ENCODE data around the gene RIC1.

The RIC1 gene

GRCh38 chr9:5800969-5801738 is 172.2 kb downstream of the RIC1 start:
- Histone ChIP-seq H3K4me3 (ENCODE audit: low read depth, low read length) (no peak overlapping the region), H3K4me1 (ENCODE audit: control insufficient read depth, insufficient read depth, low read length) (peaks cover 4% of the 10 kb centered on the region; the same call in 1 of the 2 replicates), H3K9me3 (ENCODE audit: control insufficient read depth, insufficient read depth, low read depth, low read length) (no peaks in the 10 kb centered on the region), H3K27ac (ENCODE audit: extremely low read depth, low read depth, low read length) (no peak overlapping the region), H3K36me3 (ENCODE audit: control insufficient read depth in 2 of 2, insufficient read depth in 1 of 2, low read length in 2 of 2) (peaks cover under 1 to 11% of the 10 kb centered on the region in 2 experiments; a peak in 2 of 3 replicates)
- ChIA-PET CTCF (interaction anchor here (0.7 kb wide), 4 partner anchors 30 to 505 kb away, joined by 3 to 4 read pairs (median 4); no protein-coding TSS in a partner anchor), POLR2A (no interaction called here)
- TF ChIP-seq ZNF600 (tag by site-specific recombination; IDR thresholded peaks at IDR 0.05) (no peak), ZNF174 (tag by site-specific recombination; IDR thresholded peaks at IDR 0.05) (no peak), ZNF112 (tag by site-specific recombination; IDR thresholded peaks at IDR 0.05) (0 out of 2 replicates have a peak, but pooled peaks have one; percentile 53), MYNN (tag by site-specific recombination; IDR thresholded peaks at IDR 0.05; ENCODE audit: borderline replicate concordance) (no peak)

DNA sequence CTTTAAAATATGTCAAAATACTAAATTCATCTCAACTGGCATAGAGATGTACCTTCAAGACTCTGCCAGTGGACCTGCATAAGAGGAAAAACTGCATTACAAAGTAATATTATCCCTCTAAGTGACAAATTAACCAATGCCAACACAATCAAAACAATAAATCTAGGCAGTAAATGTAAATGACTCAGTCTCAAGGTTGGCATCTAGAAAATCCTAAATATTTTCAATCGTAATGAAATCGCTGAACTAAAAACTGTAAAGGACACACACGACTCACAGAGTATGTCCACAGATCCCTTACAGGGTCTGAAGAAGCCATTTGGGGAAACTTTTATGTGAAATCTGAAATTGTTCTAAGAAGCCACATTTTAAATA is 172.8 kb downstream of the RIC1 start:
- POLR2A ChIA-PET, result no interaction called here
- H3K4me1 ChIP-seq (ENCODE audit: control insufficient read depth, insufficient read depth, low read length), result peaks cover 4% of the 10 kb centered on the region; the same call in 1 of the 2 replicates
- peaks cover 3 to 11% of the 10 kb centered on the region in 2 experiments; a peak in 2 of 3 replicates for H3K36me3 ChIP-seq (ENCODE audit: control insufficient read depth in 2 of 2, insufficient read depth in 1 of 2, low read length in 2 of 2)
- H3K4me3 ChIP-seq (ENCODE audit: low read depth, low read length), result no peak overlapping the region
- CTCF ChIA-PET, result no interaction called here
- TF ChIP-seq SP2 (tag by site-specific recombination; IDR thresholded peaks at IDR 0.05) (no peak), BCL11B (tag by site-specific recombination; IDR thresholded peaks at IDR 0.05; ENCODE audit: low read depth) (no peak), ZNF785 (tag by site-specific recombination; IDR thresholded peaks at IDR 0.05) (no peak), MYNN (tag by site-specific recombination; IDR thresholded peaks at IDR 0.05; ENCODE audit: borderline replicate concordance) (no peak), ZNF548 (tag by site-specific recombination; IDR thresholded peaks at IDR 0.05) (no peak)
- TF ChIP-seq, protein P1, sequence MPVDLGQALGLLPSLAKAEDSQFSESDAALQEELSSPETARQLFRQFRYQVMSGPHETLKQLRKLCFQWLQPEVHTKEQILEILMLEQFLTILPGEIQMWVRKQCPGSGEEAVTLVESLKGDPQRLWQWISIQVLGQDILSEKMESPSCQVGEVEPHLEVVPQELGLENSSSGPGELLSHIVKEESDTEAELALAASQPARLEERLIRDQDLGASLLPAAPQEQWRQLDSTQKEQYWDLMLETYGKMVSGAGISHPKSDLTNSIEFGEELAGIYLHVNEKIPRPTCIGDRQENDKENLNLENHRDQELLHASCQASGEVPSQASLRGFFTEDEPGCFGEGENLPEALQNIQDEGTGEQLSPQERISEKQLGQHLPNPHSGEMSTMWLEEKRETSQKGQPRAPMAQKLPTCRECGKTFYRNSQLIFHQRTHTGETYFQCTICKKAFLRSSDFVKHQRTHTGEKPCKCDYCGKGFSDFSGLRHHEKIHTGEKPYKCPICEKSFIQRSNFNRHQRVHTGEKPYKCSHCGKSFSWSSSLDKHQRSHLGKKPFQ (tag by site-specific recombination; IDR thresholded peaks at IDR 0.05), result no peak
- TF ChIP-seq, protein P2, sequence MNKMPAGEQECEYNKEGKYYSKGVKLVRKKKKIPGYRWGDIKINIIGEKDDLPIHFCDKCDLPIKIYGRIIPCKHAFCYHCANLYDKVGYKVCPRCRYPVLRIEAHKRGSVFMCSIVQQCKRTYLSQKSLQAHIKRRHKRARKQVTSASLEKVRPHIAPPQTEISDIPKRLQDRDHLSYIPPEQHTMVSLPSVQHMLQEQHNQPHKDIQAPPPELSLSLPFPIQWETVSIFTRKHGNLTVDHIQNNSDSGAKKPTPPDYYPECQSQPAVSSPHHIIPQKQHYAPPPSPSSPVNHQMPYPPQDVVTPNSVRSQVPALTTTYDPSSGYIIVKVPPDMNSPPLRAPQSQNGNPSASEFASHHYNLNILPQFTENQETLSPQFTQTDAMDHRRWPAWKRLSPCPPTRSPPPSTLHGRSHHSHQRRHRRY (tag by site-specific recombination; IDR thresholded peaks at IDR 0.05), result no peak
- no peaks in the 10 kb centered on the region for H3K9me3 ChIP-seq (ENCODE audit: control insufficient read depth, insufficient read depth, low read depth, low read length)
- no peak overlapping the region for H3K27ac ChIP-seq (ENCODE audit: extremely low read depth, low read depth, low read length)

DNA sequence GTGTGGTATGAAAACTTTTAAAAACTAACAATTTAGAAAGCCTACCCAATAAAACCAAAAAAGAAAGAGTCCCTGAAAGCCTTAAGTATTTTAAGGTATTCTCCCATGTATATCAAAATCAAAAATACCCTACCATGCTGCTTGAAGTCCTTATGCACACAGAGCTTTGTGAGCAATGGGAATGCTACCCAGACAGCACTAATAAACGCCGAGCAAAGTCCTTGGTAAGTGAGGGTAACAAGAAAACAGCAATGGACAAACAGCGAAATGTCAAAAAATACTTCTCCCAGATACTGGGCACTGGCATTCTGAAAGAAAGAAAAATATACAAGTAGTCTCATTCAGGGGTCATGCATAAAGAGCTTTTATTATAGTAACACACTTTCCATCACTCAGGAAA is 176.6 kb downstream of the RIC1 start:
- ChIA-PET POLR2A (interaction anchor here (0.6 kb wide), 1 partner anchor 413 kb away, joined by 3 read pairs; no protein-coding TSS in a partner anchor), CTCF (no interaction called here)
- Histone ChIP-seq H3K9me3 (ENCODE audit: control insufficient read depth, insufficient read depth, low read depth, low read length) (no peaks in the 10 kb centered on the region), H3K36me3 (ENCODE audit: control insufficient read depth in 2 of 2, insufficient read depth in 1 of 2, low read length in 2 of 2) (peaks cover 3 to 19% of the 10 kb centered on the region in 2 experiments; a peak in 2 of 3 replicates), H3K4me1 (ENCODE audit: control insufficient read depth, insufficient read depth, low read length) (peaks cover 4% of the 10 kb centered on the region; the same call in 1 of the 2 replicates), H3K27ac (ENCODE audit: extremely low read depth, low read depth, low read length) (no peak overlapping the region), H3K4me3 (ENCODE audit: low read depth, low read length) (no peak overlapping the region)
- TF ChIP-seq ZNF548 (tag by site-specific recombination; IDR thresholded peaks at IDR 0.05), result no peak
- TF ChIP-seq, protein P3, sequence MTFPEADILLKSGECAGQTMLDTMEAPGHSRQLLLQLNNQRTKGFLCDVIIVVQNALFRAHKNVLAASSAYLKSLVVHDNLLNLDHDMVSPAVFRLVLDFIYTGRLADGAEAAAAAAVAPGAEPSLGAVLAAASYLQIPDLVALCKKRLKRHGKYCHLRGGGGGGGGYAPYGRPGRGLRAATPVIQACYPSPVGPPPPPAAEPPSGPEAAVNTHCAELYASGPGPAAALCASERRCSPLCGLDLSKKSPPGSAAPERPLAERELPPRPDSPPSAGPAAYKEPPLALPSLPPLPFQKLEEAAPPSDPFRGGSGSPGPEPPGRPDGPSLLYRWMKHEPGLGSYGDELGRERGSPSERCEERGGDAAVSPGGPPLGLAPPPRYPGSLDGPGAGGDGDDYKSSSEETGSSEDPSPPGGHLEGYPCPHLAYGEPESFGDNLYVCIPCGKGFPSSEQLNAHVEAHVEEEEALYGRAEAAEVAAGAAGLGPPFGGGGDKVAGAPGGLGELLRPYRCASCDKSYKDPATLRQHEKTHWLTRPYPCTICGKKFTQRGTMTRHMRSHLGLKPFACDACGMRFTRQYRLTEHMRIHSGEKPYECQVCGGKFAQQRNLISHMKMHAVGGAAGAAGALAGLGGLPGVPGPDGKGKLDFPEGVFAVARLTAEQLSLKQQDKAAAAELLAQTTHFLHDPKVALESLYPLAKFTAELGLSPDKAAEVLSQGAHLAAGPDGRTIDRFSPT (tag by site-specific recombination; IDR thresholded peaks at IDR 0.05), result no peak
- TF ChIP-seq ZSCAN4 (tag by site-specific recombination; IDR thresholded peaks at IDR 0.05), result no peak
- no peak for TF ChIP-seq ZNF354C (tag by site-specific recombination; IDR thresholded peaks at IDR 0.05; ENCODE audit: borderline replicate concordance, low read depth)
- TF ChIP-seq, protein P4, sequence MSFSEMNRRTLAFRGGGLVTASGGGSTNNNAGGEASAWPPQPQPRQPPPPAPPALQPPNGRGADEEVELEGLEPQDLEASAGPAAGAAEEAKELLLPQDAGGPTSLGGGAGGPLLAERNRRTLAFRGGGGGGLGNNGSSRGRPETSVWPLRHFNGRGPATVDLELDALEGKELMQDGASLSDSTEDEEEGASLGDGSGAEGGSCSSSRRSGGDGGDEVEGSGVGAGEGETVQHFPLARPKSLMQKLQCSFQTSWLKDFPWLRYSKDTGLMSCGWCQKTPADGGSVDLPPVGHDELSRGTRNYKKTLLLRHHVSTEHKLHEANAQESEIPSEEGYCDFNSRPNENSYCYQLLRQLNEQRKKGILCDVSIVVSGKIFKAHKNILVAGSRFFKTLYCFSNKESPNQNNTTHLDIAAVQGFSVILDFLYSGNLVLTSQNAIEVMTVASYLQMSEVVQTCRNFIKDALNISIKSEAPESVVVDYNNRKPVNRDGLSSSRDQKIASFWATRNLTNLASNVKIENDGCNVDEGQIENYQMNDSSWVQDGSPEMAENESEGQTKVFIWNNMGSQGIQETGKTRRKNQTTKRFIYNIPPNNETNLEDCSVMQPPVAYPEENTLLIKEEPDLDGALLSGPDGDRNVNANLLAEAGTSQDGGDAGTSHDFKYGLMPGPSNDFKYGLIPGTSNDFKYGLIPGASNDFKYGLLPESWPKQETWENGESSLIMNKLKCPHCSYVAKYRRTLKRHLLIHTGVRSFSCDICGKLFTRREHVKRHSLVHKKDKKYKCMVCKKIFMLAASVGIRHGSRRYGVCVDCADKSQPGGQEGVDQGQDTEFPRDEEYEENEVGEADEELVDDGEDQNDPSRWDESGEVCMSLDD (tag by site-specific recombination; IDR thresholded peaks at IDR 0.05), result no peak
- no peak for TF ChIP-seq ZNF324 (tag by site-specific recombination; IDR thresholded peaks at IDR 0.05)
- TF ChIP-seq ZXDB (tag by site-specific recombination; IDR thresholded peaks at IDR 0.05), result no peak
- no peak for TF ChIP-seq ZNF501 (tag by site-specific recombination; IDR thresholded peaks at IDR 0.05)
- TF ChIP-seq ZNF391 (tag by site-specific recombination; IDR thresholded peaks at IDR 0.05; ENCODE audit: borderline replicate concordance, low read depth), result no peak
- TF ChIP-seq ZNF707 (tag by site-specific recombination; IDR thresholded peaks at IDR 0.05), result no peak
- no peak for TF ChIP-seq MEIS1 (CRISPR knock-in tag; IDR thresholded peaks at IDR 0.05; ENCODE audit: borderline replicate concordance)
- no peak for TF ChIP-seq ZNF10 (tag by site-specific recombination; IDR thresholded peaks at IDR 0.05)
- no peak for TF ChIP-seq ZNF157 (tag by site-specific recombination; IDR thresholded peaks at IDR 0.05)
